ENCODE results near the gene GCSAML.
"Not testable (repeated sequence)": the region's sequence is repeated elsewhere in the genome, so short reads cannot be mapped to it uniquely, and the experiment has no call there.

The GCSAML gene
- total RNA-seq: 0.06 to 1.3 (median 0.33) reads per million in 18 experiments

DNA sequence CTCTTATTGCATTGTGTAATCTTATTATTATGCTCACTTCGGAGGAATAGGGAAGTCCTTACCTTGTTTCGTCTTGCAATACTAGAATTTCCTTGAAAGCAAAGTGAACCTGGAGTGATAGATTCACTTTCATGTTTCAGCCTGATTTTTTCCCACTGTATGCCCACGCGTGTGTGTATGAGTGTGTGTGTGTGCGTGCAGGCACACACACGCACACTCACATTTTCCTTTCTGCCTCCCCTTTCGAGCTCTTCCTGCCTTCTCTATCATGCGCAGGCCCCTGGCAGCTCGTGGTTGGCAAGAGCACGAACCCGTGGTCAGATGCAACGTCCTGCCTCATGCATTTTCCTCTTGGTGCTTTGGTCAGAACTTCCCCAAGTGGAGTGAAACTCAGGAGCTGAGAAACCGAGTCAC, at the start of gene GCSAML:
TSS of gene GCSAML (plus strand) at position 366 of the 414 bp plus-strand sequence. CDS start 58 bp downstream, outside the sequence.
- DNase-seq: peak; percentile 4 to 20

DNA sequence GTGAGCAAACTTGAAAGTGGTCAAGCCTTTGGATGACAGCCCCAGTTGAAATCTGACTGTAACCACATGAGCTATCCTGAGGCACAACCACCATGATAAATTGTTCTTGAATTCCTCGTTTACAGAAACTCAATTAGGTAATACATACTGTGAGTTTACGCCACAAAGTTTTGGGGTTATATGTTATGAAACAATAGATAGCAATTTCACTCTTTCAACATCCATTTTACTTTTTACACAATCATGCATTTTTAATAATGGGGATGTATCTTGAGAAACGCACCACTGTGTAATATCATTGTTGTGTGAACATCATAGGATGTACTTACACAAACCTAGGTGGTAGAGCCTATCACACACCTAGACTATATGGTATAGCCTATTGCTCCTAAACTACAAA, 48.1 kb upstream of the GCSAML start:
- DNase-seq: peak; percentile 63 to 97

DNA sequence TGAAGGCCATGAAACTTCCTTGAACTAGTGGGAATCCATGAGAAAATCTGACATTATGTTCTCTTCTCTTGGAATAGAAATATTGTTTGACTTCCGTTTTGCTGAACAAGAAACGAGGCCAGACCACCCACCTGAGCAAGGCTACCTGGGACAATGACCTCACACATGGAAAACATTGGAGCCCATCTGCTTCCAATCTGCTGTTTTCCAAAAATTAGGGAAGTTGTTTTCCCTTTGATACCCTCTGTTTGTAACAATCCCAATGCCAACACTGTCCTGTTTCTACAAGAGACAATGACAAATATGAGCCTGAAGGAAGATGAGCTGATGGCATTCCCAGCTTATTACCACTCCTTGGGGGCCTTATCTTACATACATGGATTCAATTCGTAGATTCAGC, 42.1 kb upstream of the GCSAML start:
- no peak for DNase-seq

DNA sequence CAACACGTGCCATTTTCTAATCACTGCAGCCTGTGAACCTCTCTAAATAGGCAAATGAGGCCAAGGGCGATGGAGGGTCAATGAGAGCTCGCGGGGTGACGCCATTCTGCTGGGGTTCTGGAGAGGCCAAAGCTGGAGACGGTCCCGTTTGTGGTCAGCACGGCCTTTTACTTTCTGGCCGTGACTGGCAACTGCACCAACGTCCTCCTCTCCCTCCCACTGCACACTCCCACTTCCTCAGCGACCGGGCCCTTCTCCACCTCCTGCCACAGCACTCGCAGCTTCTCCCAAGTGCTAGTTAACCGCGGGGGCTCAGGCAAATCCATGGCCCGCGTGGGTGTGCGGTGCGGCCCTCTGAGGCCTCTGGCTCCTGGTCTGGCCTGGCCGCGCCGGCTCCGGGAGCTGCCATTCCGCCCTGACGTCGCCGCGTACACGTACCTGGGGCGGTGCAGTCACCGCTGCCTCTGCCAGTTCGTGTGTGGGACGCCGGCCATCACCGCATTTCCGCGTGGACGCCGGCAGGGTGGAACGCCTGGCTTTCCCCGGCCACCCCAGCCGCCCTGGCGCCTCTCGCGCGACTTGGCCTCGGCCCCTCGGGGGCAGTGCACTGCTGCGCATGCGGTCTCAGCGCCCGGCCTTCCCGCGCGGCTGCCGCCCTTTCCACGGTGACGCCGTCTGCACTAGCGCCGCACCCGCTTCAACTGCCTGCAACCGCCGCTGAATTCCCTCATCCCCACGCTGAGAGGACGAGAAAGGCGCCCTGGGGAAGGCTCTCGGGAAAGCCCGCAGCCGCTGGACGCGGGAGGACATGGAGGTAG, 30.9 kb upstream of the GCSAML start:
- peak in 1 of 2 donors; percentile 4 for DNase-seq

DNA sequence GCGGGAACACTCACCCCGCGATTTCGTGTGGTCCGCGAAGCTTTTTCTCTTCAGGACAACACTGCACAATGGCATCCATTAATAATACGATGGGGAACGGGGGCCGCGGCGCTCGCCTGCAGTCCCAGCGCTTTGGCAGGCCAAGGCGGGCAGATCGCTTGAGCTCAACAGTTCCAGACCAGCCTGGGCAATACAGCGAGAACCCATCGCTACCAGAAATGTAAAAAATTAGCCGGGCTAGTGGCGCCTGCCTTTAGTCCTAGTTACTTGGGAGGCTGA, 30.4 kb upstream of the GCSAML start:
- no peak for DNase-seq

DNA sequence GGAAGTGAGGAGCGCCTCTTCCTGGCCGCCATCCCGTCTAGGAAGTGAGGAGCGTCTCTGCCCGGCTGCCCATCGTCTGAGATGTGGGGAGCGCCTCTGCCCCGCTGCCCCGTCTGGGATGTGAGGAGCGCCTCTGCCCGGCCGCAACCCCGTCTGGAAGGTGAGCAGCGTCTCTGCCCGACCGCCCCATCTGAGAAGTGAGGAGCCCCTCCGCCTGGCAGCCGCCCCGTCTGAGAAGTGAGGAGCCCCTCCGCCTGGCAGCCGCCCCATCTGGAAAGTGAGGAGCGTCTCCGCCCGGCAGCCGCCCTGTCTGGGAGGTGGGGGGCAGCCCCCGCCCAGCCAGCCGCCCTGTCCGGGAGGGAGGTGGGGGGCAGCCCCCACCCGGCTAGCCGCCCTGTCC, 27.0 kb upstream of the GCSAML start:
- DNase-seq: not testable (repeated sequence)

DNA sequence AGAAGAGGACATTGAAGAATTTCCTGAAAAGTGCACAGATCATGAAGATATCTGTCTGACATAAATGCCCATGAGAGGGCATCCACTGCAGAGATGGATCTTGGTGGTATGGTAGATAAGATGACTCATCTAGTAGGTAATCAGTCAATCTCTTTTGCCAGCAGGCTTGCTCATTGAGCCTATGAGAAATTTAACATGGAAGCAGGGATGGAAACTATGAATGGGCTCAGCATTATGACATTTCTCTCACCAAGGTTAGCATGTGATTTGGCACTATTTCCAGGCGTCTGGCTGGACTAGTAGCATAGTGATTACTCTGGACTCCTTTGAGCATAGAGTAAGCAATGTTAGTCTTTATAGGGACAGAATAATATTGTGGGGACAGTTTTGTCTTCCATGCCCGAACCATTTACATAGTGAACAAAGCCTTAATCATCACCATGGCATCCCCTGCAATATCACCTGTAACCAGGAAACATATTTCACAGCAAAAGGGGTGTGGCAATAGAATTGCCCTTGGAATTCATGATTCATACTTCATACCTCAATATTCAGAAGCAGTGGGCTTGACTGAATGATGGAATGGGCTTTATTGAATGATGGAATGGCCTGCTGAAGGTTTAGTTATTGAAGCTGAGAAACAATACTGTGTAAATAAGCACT, 20.0 kb upstream of the GCSAML start:
- DNase-seq: no peak

- peak; percentile 62 for DNase-seq
Observed at GRCh38 chr1:247529771-247530355, 19.1 kb upstream of the GCSAML start.

DNA sequence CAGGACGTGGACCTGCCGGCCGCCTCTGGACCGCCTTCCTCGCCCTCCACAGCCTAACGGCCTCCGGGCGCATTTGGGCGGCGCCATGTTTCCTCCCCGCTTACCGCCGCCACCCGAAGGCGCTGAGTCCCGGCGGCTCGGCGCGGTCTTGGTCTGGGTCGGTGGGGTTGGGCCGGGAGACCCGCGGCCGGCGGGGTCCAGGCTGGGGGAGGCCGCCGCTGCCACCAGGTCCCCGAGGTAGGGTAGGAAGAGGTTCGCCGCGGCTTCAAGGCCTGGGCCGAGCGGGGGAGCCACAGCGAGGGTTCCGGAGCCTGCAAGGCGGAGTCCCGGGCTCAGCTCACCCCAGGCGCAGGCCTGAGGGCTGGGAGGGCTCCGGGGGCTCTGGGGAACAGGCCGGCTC, 18.1 kb upstream of the GCSAML start:
- DNase-seq: no peak

DNA sequence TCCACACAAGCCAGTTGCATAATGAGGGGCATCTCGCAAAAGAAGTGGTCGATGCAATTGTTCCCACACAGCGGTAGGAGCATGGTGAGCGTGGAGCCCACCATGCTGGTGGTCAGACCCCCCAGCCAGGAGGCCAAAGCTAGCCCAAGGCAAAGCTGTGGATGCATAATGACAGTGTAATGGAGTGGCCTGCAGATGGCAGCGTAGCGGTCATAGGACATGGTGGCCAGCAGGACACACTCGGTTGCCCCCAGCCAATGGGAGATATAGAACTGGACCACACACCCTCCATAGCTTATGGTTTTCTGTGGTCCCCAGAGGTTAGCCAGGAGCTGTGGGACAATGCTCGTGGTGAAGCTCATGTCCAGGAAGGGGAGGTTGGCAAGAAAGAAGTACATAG, 17.0 kb upstream of the GCSAML start:
- no peak for DNase-seq

- DNase-seq: no peak
Observed at GRCh38 chr1:247535402-247535801, 13.5 kb upstream of the GCSAML start.

DNA sequence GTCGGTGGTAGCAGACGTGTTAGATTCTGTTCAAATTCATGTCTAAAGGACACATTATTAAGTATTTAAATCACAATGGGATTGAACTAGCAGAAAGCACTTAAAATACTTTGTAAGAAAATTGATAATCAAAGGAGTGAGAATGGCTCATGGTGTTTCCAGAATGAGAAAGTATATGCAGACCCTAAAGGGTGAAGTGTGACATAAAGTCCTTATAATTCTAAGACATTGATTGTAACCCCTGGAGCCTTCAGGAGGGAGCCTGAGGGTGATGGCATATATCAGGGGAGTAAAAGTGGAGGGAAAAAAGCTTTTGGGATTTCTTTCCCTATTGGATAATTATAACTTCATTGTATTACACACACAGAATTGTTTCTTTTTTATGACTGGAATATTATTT, 12.6 kb upstream of the GCSAML start, which contains the start of gene OR2C3:
TSS of gene OR2C3 (minus strand) at position 101 of the 400 bp plus-strand sequence. CDS start 3,929 bp downstream, outside the sequence.
- no peak for DNase-seq

- no peak for DNase-seq
Observed at GRCh38 chr1:247538561-247538960, 10.4 kb upstream of the GCSAML start.

DNA sequence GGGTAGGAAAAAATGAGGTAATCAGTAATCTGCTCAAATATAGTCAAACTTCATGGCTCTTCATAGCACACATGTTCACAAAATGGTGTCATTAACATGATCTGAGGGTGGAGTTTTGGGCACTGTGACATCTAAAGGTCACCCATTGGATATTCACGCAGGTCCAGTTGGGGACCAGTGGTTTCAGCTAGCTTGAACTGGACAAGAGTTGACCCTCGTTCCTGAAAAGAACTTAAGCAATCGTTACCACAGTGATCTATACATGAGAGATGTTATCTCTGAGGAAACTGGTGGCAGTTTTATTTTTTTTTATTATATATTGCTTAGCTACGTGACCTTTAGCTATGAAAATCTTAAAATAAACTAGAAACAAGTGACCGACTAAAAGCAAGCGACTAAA, 9.7 kb upstream of the GCSAML start:
- DNase-seq: no peak

GRCh38 chr1:247540581-247540980, 8.4 kb upstream of the GCSAML start:
- DNase-seq: no peak

DNA sequence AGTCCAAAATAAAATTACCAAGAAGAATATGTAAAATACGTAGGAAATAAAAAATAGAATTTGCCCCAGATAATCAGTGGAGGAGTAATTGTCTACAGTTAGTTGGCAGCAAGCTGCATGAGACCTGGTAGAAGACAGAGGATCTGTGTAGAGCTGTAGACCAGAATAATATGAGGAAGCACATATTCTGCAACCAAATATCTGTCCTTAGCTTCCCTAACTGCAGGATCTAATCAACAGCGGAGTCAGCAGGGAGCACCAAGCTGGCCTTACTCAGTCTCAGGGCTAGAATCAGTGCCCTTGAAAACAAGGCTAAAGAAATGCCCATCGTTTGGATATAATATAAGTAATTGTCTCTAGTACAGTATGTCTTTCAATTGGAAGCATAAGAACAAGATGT, 6.1 kb upstream of the GCSAML start:
- peak; percentile 9 to 29 for DNase-seq

GRCh38 chr1:247548092-247548491, 842 bp upstream of the GCSAML start:
- no peak for DNase-seq

DNA sequence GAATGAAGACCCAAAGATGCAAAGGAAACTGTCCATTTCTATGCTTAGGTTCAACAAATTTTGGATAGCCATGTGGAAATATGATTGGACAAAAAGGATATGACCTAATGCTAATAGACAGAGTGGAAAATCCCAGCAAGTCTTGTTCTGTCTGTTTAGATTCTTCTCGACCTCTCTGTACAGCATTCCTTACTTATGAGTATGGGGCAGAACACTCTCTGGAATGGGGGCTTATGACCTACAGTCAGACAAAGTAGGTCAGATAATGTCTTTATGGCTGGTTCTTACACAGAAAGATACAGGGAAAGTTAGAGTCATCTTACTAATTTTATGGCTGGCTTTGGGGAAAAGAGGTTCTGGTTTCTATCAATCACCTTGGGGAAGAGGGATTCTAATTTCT, 2.8 kb downstream of the GCSAML start:
- DNase-seq: no peak

DNA sequence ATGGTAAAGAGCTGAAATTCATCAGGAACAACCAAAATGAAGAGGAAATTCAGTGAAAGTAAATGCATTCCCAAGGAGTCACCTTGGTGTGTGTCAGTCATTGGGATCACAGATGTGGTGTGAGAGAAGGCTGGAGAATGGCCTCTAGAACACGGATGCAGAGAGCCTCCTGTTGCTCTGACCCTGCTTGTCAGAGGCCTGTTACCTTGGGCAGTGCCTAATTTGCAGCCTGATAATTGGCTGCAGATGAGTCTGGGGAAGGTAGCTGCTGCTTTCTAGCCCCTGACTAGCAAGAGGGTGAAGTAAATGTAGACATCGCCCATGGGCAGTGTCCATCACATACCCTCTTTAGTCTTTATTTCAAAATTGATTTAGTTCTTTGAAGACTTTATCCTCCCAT, 3.3 kb downstream of the GCSAML start:
- no peak for DNase-seq

- DNase-seq: no peak
Observed at GRCh38 chr1:247557926-247558674, 9.2 kb downstream of the GCSAML start.

- no peak for DNase-seq
Observed at GRCh38 chr1:247561711-247562110, 12.8 kb downstream of the GCSAML start.

GRCh38 chr1:247562198-247562597, 13.3 kb downstream of the GCSAML start:
- DNase-seq: no peak

DNA sequence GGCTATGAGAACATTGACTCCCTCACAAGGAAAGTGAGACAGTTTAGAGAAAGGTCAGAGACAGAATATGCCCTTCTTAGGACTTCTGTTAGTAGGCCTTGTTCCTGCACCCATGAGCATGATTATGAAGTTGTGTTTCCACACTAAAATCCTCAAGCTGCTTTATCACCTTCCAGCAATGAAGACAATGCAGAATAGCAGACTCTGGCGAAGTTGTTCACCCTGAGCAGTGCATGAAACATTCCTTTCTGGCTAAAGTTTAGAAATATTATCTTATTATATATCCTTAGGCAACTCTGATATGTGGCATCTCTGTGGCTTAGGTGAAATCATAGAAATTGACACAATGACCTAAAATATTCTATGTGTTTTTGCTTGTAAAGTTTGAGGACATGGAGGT, 25.3 kb downstream of the GCSAML start:
- no peak for DNase-seq
